Endometrium (tissue), 2 donors: ENCODE results near the gene ZNF341.

Experiments used
- FAIRE-seq: peaks from 2 replicates; lab custom pipeline; 2012; peaks lifted over from hg19 to GRCh38; lab: Jason Lieb, UNC
- donor health status: control.
- donor health status: control.

Gene ZNF341

DNA sequence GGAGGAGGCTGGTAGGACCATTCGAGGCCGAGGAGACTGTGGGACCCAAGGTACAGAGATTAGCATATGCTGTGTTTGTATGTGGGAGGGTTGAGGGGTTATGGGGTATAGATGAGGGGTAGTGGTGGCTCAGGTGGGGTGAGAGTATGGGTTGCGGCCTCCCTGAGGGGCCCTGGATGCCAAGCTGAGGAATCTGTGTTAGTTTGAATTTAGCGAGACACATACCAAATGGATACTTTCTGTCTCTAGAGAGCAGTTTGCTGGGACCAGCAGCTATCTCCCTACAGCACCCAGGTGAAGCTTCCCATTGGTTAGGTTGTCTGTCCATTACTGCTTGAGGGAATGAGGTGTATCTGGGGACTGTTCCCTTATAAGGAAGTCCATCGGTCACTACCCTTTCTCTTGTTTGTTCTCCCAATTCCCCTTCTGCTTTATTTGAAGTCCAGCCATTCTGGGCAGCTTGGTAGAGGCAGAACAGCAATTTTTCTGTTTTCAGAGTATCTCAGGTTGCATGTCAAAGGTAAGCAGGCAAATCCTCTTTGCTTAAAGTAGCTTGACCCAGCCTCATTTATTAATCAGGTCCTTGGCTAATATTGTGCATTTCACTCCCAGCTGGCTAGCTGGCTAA, 94.6 kb downstream of the ZNF341 start:
- FAIRE-seq = no peak

DNA sequence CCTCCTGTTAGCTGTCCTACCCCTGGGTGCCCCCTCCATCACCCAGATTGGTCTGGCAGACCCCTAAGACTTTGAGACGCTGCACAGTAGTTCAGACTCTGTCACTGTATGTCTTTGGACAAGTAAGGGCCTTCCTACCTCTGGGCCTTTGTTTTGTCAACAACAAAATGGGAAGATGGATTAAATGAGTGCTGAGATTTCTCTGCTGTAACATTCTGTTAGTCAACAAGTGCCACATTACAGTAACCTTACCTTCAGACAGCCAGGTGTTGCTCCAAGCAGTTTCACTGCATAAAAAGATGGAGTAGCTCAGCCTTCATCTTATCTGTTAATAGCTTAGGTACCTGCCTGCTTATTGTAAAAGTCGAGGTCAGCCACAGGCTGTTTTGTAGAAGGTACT, 95.3 kb downstream of the ZNF341 start:
- FAIRE-seq = no peak

DNA sequence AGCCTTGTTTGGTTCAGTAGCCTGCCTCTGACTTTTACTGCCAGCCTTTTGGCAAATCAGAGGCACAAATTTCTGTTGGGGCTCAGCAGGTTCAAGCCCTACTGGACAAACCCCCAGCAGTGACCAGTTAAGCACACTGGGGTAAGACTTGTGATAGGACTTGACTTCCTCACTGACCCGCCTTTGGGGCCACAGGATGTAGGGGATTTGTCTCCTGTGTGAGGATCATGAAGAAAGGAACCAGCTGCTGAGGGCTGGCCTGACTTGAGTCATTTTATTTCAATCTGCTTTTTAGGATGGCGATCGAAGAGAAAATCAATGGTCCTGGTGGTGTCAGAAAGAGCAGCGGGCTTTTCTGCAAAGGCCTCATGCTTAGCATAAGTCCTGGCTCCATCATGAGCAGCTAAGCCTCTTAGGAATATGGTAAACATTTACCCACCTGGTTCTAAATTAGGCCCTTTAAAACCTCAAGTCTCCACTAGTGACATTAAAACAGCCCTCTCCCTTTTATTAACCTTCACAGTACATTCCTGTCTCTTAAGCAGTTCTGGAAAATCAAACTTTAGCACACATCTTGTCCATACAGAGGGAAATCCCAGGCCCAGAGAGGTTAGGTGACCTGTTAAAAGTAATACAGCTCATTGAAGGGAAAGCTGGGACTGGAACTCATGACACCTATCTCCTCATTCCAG, 96.0 kb downstream of the ZNF341 start:
- FAIRE-seq = no peak

DNA sequence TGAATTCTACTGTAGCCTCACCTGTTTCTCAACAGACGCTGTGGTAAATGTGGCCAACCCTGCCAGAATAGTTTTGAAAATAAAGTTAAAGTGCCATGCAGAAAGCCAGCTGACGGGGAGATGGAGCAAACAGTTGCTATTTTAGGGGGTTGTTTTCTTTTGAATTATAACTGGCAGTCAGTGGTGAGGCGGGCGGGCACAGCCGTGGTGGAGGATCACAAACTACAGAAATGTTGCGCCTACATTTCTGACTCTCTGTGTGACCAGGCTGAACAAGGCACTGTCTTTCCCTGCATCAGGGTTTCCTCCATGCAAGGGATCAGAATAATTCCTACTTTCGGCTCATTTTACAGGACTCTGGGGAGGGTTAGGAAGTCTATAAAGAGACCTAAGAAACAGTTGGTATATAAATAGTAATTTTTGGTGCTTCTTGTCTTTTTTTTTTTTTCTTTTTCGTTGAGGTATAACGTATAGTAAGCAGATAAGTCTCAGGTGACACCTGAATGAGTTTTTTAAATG, 96.6 kb downstream of the ZNF341 start:
- no peak for FAIRE-seq

DNA sequence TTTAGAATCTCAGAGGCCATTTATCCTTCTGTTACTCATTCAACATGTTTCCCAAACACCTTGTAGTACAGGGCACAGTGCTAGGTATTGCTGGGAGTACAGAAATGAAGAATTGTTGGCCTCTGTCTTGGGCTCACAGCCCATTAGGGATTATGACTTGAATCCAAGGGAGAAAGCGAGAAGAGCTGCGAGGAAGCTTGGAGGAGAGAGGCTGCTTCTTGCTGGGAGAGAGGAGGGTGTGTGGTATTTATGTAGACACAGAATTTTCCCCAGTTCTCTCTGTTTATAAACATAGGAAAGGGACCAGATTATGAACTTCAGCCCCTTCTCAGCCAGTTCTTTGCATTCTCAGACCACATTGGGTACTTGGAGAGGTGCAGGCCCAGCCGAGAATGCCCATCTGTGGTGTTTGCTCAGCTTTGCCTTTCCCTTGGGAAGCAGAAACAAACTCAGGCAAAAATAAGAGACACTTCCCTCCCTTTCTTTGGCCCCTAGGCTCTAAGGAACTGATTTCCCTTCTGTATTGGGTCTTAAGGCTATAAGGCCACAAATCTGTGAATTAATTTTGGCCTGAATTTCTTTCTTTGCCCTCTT, 97.3 kb downstream of the ZNF341 start:
- no peak for FAIRE-seq

DNA sequence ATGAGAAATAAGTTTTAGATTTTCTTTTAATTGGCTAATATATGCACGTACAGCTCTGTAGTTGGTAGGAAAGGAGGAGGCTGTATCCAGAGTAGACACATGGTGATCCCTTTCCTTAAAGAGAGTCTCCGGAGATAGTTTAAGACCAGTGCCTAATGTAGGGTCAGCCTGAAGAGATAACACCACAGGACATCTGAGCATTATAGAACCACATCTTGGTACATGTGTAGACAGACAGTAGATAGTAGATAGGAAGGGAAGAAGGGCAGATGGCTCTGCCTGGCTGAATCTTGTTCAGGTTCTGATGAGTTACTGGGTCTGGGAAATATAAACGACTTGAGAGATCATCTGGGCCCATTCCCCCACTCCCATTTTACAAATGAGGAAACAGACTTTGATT, 97.8 kb downstream of the ZNF341 start:
- FAIRE-seq = no peak

DNA sequence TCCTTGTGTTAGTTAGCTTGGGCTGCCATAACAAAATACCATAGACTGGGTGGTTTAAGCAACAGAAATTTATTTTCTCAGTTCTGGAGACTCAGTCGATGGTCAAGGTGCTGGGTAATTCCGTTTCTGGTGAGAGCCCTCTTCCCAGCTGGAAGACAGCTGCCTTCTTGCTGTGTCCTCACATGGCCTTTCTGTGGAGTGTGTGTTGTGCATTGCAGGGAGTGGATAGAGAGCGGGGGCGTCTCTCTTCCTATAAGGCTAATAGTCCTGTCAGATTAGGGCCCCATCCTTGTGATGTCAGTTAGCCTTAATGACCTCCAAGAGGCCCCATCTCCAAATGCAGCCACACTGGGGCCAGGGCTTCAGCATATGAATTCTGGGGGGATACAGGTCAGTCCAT, 98.6 kb downstream of the ZNF341 start:
- FAIRE-seq = no peak

DNA sequence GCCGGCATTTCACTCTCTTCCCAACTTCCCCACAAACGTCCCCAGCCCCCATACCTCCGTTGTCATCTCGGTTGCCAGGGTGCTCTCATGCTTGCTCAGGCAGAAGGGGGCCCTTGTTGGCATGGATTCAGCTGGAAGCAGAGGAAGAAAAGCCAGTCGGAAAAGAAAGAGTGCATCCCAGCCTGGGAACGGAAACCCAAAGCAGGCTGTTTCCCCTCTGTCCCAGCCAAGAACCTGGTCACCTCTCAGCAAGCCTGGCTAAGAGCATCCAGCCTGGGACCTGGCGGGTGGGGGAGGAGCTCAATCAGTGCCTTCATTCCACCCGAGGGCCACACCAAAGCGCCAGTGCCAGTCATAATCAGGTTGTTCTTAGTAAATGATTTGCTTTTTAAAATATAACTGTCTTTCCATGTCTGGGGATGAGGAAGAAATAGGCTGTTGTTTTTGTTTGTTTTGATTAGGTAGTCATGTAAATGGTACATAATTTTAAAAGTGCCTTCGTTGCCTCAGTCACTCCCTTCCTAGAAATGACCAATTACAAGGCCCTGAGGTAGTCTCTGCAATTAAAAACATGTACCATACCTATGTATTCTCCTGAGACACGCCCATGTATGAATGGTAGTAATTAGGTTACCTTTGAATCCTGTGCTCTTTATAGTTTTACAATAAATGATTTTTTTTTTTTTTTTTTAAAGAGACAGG, 100.5 kb downstream of the ZNF341 start:
- FAIRE-seq = no peak

DNA sequence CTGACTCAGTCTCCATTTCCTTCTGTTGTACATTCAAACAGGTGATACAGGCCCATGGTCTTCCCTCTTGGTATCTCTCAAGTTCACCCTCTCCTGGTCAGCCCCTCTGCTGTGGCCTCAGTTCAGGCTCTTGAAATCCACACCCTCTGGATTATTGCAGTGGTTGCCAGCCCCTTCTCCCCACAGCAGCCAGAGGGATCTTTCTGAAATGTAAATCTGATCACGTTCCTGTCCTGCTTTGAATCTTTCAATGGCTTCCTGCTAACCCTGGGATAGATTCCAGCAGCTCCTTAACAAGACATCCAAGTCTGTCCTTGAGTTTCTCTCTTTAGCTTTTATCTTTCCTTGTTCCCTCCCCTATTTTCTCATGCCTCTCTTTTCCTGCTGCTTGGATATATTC, 101.5 kb downstream of the ZNF341 start:
- no peak for FAIRE-seq

DNA sequence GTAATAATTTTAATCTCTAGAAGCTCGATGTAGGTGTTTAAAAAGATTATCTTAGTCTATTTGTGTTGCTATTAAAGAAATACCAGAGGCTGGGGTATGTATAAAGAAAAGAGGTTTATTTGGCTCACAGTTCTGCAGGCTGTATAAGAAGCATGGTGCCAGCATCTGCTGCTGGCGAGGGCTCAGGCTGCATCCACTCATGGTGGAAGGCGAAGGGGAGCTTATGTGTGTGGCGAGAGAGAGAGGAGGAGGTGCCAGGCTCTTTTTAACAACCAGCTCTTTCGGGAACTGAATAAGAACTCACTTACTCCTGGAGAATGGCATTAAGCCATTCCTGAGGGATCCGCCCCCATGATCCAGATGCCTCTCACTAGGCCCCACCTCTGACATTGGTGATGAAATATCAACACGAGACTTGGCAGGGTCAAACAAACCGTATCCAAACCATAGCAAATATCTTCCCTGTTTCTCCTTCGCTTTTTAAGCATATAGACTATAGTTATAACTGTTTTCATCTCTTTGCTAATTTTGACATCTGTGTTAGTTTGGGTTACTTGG, 103.9 kb downstream of the ZNF341 start:
- FAIRE-seq = no peak

DNA sequence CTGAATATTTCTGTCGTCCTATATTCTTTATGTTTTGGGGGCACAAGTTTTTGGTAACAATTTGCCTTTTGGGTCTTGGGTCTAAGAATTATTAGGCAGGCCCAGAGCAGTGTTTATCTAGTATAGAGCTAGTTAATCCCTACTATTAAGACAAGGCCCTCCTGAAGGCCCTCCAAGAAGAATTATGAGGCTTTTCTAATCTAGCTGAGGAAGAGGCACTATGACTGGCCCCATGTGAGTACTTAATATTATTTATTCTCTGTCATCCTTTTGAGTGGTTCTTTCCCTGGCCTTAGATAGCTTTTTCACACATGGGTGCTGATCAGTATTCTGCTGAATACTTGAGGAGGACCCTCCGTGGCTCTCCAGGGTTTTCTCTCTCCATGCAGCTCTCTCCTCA, 104.5 kb downstream of the ZNF341 start:
- no peak for FAIRE-seq

DNA sequence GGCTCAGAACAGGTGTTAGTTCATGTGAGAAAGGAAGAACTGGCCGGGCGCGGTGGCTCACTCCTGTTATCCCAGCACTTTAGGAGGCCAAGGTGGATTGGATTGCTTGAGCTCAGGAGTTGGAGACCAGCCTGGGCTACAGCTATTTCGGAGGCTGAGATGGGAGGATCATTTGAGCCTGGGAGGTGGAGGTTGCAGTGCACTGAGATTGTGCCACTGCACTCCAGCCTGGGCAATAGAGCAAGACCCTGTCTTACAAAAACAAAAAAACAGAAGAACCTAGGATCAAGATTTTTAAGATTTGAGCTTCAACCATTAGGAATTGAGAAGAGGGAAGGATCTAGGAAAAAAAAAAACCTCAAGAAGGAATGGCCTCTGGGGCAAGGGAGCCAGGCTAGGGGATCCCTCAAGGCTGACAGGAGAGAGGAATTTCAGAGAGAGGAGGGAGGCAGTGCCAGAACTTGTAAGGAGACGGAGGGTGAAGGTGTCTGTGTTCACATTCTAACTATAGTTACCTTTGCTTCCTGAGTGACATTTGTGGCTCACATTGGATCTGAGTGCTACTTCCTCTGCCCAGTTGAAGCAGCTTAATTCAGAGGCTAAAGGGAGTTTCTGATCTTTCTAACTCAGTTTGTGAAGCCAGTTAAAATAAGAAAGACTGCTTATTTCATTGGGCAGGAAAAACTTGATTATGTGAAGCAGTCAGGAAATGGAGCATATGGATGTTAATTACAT, 105.5 kb downstream of the ZNF341 start:
- FAIRE-seq = no peak

DNA sequence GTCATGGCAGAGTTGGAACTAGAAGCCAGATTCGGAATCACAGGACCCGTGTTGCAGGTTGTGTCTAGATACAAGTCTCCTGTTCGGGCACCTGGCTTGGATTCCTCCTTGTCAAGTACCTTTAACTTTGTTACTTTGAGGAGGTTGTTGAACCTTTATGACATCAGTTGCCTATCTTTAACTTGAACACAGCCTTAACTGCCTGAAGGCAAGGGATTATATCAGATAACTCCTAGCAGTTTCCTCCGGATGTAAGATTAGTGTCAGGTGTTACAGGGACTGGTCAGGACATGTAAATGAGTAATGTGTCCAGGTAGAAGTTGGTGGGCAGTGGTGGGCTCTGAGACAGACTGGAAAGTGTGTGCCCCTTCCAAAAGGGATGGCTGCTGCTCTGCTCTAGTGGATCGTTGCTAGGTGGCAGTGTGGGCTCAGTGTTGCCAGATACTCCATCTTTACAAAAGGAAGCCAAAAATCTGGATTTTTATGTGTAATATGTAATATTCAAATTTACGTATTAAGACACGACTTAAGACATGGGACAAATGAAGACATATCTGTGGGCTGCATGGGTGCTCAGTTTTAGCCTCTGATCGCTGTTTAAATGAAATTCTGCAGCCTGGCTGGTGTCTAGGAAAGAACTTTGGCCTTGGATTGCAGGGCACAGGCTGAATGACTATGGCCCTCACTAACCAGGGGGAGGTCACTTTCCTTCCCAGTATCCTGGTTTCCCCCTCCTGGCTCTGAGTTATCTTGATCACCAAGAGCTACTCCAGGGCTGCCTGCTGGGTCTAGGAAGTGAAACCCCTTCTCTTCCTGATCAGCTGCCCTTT, 106.5 kb downstream of the ZNF341 start:
- no peak for FAIRE-seq

DNA sequence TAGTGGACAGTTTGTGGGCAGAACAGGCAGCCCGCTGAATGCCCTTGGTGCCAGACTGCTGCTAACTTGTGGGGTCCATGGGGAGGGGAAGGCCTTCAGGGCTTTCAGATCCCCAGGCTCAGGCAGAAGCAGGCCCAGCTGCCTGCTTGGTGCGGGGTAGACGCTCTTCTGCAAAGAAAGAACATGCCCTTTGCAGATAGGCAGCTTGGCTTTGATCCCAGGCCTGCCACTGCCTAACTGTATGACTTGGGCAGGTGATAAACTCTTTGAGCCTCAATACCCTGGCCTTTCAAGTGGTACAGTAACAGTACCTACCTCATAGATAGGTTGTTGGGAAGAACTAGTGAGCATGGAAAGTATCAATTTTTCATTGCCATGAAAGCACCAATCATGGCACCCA, 107.8 kb downstream of the ZNF341 start:
- no peak for FAIRE-seq

DNA sequence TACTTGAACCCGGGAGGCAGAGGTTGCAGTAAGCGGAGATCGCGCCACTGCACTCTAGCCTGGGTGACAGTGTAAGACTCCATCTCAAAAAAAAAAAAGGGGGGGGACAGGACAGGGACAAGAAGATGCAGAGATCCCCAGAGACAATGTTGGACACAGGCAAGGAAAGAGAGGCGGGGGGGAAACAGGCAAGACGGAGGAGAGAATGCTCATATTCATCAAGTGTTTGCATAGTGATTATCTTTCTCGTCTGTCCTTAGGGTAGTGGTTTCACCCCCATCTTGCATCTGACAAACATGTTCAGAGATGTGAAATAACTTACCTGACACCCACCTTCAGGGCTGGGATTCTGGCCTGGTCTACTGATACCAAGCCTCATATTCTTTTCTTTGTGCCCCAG, 108.4 kb downstream of the ZNF341 start:
- no peak for FAIRE-seq

DNA sequence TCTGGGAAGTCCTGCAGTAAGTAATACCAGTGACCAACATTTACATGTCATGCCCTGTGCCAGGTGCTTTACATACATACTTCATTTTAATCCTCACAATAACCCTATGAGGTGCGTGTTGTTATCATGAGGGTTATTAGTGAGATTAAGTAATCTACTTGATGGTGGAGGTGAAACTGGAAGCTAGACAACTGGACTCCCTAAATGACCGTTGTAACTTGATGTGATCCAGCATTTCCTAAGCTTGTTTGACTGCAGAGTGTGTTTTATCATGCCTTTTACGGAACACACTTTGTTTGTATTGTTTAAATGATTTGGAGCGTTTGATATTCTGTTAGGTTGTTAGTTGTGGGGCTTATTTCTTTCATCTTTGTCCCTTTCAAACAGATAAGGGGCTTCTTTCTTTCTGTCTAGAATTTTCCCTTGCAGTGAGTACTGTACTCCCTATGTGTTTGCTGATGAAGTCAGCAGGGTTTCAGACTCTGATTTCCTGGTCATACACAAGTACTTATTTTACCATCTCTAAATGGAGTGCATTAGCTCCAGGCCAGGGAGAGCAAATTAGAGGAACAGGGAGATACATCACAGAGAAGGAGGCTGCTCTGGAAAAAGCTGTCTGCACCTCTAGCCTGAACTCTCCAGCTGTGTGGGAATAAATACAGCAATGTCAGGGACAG, 109.1 kb downstream of the ZNF341 start:
- no peak for FAIRE-seq

DNA sequence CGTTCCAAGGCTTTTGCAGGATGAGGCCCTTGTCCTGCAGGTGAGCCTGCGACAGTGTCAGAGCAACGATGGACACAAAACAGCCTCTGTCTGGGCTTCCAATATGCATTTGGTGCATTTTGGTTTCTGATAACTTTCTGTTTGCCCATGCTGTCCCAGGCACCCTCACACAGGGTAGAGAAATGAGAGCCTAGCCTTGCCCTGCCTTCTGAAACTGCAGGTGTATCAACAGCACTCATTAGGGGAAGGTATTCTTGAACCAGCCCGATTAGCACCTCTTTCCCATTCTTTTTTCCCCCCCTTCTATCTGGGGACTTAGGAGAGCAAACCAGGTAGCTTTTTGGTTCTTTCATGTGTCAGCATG, 109.6 kb downstream of the ZNF341 start:
- no peak for FAIRE-seq
